Ishikawa (cell line): ENCODE measurements around the gene GAS6.

ENCODE experiments used
- EGR1 ChIP-seq: IDR thresholded peaks from 2 replicates; pipeline ENCODE4 v1.6.1; 2012
- RAD21 ChIP-seq: IDR thresholded peaks from 2 replicates; pipeline ENCODE4 v1.6.1; 2012; ENCODE audit warnings: low read depth
- TAF1 ChIP-seq: IDR thresholded peaks from 2 replicates; pipeline ENCODE4 v1.6.1; 2012; ENCODE audit warnings: low read depth, mild to moderate bottlenecking
- YY1 ChIP-seq: IDR thresholded peaks from 2 replicates; pipeline ENCODE4 v1.6.1; 2012; ENCODE audit warnings: low read depth

- TF ChIP-seq YY1 (no peak), TAF1 (no peak), EGR1 (no peak), RAD21 (no peak)
These were observed 26.9 kb downstream of the GAS6 start for GRCh38 chr13:113836768-113837559.
